HG02610 (cell line): ENCODE results near the gene ZC2HC1C.
"Not testable (repeated sequence)": the region's sequence is repeated elsewhere in the genome, so short reads cannot be mapped to it uniquely, and the experiment has no call there.

Experiments used
- ATAC-seq: cut with Tn5 transposase; IDR thresholded peaks from one replicate; pipeline ENCODE4 v1.9.1; 2021; ENCODE audit warnings: mild to moderate bottlenecking, moderate library complexity; ENCODE audit not compliant: unreplicated experiment

The ZC2HC1C gene

GRCh38 chr14:75053396-75054291 lies 15.8 kb upstream of the ZC2HC1C start:
- ATAC-seq: no peak

GRCh38 chr14:75054421-75054820 lies 15.0 kb upstream of the ZC2HC1C start:
- no peak for ATAC-seq

- ATAC-seq: no peak
Observed at GRCh38 chr14:75059642-75060041, 9.8 kb upstream of the ZC2HC1C start.

GRCh38 chr14:75060420-75060819 lies 9.0 kb upstream of the ZC2HC1C start:
- no peak for ATAC-seq

GRCh38 chr14:75063013-75063412 lies 6.4 kb upstream of the ZC2HC1C start:
- ATAC-seq: no peak

- ATAC-seq: peak; percentile 99
Observed at GRCh38 chr14:75063491-75064204, 5.8 kb upstream of the ZC2HC1C start, which contains the start of gene ACYP1. ACYP1 (minus strand) TSS chr14:75064024; CDS start chr14:75063553, 471 bp downstream.

- no peak for ATAC-seq
Observed at GRCh38 chr14:75064205-75064567, 5.3 kb upstream of the ZC2HC1C start.

GRCh38 chr14:75066691-75067090 lies 2.8 kb upstream of the ZC2HC1C start:
- ATAC-seq: no peak

- ATAC-seq: no peak
Observed at GRCh38 chr14:75067212-75067611, 2.2 kb upstream of the ZC2HC1C start.

- ATAC-seq: not testable (repeated sequence)
Observed at GRCh38 chr14:75067765-75068164, 1.7 kb upstream of the ZC2HC1C start.

- ATAC-seq: peak; percentile 8
Observed at GRCh38 chr14:75068294-75069120, 934 bp upstream of the ZC2HC1C start.

GRCh38 chr14:75069811-75070145 lies 337 bp downstream of the ZC2HC1C start:
- ATAC-seq: no peak

GRCh38 chr14:75070383-75070782 lies 942 bp downstream of the ZC2HC1C start:
- no peak for ATAC-seq

- ATAC-seq: no peak
Observed at GRCh38 chr14:75077794-75078193, 8.4 kb downstream of the ZC2HC1C start.

GRCh38 chr14:75079521-75079920 lies 10.1 kb downstream of the ZC2HC1C start:
- no peak for ATAC-seq

- no peak for ATAC-seq
Observed at GRCh38 chr14:75081660-75082229, 12.3 kb downstream of the ZC2HC1C start.

GRCh38 chr14:75083271-75083670 lies 13.8 kb downstream of the ZC2HC1C start:
- ATAC-seq: no peak

GRCh38 chr14:75084513-75084912 lies 15.1 kb downstream of the ZC2HC1C start:
- no peak for ATAC-seq

- no peak for ATAC-seq
Observed at GRCh38 chr14:75088153-75088552, 18.7 kb downstream of the ZC2HC1C start.

GRCh38 chr14:75088566-75089373 lies 19.3 kb downstream of the ZC2HC1C start:
- ATAC-seq: no peak
